HG02798 (cell line): ENCODE results near the gene KCNE2.
"Not testable (repeated sequence)": the region's sequence is repeated elsewhere in the genome, so short reads cannot be mapped to it uniquely, and the experiment has no call there.

Source experiments
- ATAC-seq: cut with Tn5 transposase; IDR thresholded peaks from one replicate; pipeline ENCODE4 v1.9.1; 2021; ENCODE audit warnings: mild to moderate bottlenecking; ENCODE audit not compliant: unreplicated experiment, poor library complexity

Gene KCNE2

GRCh38 chr21:34352556-34352955 is 11.2 kb upstream of the KCNE2 start:
- no peak for ATAC-seq

- ATAC-seq = no peak
These were observed 10.6 kb upstream of the KCNE2 start for GRCh38 chr21:34353182-34353581.

DNA sequence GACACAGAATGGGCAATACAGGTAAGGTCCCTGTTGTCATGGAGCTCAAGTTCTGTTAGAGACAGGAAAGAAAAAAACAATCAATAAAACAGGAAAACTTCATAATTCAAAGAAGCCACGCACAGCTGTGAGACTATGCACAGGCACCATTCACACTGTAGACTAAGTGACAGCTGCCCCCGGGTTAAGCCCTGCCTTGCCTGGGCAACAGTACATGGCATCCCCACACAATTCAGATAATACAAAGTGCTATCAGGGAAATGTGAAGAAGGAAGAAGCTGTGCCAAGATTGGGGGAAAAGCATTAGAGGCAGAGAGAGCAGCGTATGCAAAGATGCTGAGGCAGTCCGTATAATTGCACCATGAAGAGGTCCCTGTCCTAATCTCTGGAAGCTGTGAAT is 9.0 kb upstream of the KCNE2 start:
- no peak for ATAC-seq

DNA sequence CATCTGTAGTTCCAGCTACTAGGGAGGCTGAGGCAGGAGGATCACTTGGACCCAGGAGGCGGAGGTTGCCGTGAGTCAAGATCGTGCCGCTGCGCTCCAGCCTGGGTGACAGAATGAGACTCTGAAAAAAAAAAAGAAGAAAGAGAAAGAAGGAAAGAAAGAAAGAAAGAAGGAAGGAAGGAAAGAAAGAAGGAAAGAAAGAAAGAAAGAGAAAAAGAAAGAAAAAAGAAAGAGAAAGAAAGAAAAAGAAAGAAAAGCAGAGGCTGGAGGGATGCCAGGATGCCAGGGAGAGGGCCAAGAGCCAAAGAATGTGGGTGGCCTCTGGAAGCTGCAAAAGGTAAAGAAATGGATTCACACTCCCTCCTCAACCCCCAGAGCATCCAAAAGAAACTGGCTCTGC is 8.2 kb upstream of the KCNE2 start:
- no peak for ATAC-seq

DNA sequence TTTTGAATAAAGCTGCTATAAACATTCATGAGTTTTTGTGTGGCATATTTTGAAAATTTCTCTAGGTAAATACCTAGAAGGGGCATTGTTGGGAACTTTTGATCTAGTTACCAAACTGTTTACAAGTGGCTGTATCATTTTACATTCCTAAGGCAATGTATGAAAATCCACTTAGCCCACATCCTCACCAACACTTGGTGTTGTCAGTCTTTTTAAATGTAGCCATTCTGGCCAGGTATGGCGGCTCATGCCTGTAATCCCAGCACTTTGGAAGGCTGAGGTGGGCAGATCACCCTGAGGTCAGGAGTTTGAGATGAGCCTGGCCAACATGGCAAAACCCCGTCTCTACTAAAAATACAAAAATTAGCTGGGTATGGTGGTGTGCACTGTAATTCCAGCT is 5.9 kb upstream of the KCNE2 start:
- no peak for ATAC-seq

- no peak for ATAC-seq
These were observed 4.9 kb upstream of the KCNE2 start for GRCh38 chr21:34358866-34359265.

DNA sequence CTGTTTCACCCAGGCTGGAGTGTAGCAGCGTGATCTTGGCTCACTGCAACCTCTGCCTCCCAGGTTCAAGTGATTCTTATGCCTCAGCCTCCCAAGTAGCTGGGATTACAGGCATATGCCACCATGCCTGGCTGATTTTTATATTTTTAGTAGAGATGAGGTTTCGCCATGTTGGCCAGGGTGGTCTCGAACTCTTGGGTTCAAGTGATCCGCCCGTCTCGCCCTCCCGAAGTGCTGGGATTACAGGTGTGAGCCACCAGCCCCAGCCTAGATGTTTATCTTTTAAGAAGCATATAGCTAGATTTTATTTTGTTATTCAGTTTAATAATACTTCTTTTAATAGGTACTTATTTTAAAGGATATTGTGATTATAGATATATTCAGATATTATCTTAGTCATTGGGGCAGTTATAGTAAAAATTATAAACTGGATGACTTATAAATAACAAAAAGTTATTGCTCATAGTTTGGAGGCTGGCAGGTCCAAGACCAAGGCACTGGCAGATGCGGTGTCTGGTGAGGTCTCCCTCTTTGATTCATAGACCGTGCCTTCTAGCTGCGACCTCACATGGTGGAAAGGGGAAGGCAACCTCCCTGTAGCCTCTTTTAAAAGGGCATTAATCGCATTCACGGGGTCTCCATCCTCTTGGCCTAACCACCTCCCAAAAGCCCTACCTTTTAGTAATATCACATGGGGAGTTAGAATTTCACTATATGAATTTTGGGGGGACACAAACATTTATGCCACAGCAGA is 3.1 kb upstream of the KCNE2 start:
- ATAC-seq = no peak

- no peak for ATAC-seq
These were observed 1.7 kb upstream of the KCNE2 start for GRCh38 chr21:34362136-34362444.

DNA sequence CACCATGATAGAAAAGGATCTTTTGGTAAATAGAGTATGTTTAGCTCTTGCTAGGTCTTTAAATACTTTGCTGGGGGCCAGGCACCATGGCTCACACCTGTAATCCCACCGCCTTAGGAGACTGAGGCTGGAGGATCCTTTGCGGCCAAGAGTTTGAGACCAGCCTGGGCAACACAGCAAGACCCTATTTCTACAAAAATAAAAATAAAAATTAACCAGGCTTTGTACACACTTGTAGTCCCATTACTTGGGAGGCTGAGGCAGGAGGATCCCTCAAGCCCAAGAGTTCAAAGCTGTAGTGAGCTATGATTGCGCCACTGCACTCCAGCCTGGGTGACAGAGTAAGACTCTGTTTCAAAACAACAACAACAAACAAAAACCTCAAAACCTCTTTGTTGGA is 1.1 kb upstream of the KCNE2 start:
- no peak for ATAC-seq

GRCh38 chr21:34364921-34365320 is 1.1 kb downstream of the KCNE2 start:
- no peak for ATAC-seq

DNA sequence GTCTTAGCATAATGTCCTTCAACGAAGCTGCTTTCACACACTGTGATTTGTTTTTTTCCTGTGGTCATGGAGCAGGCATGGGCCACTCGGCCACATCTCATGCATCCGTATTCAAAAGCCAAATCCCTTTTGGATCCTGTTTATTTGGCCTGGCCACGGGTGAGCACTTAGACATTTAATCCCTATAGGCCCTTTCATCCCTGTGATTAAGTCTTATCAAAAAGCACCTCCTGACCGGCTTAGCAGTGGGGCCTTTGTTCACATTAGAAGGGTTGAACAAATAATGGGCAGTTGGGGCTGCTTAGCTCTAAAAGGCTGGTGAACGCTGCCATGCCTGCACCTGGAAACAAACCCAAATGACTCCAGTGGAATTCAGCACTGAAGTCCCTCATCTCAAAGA is 2.0 kb downstream of the KCNE2 start:
- ATAC-seq = no peak

DNA sequence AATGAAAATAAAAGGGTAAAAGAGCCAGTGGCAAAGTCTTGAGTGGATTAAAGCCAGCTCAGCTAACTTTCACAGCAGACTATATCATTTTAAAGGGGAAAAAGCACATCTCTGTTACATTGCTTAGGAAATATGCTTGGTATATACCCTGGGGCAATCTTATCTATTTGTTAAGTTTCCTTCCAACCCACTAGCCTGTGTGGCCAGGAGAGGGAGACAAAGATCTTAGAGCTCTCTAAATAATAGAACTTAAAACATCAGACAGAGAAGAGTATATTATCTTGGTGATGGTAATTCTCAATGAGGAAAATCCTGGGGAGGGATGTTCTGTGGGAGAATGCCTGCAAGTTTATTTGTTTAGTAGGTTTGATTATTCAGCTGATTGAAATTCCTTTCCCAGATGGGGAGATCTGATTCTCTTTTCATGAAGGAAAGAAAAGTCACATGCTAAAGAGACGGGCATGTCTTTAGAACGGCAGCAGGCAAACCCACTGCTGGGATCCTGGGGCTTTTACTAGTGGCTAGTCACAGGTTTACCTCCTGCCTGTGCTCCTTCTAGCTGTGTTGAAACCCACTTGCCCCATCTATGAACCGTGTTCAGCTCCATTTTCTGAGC is 3.6 kb downstream of the KCNE2 start:
- no peak for ATAC-seq

GRCh38 chr21:34369741-34370140 is 5.9 kb downstream of the KCNE2 start:
- no peak for ATAC-seq

GRCh38 chr21:34372321-34372720 is 8.5 kb downstream of the KCNE2 start:
- no peak for ATAC-seq

DNA sequence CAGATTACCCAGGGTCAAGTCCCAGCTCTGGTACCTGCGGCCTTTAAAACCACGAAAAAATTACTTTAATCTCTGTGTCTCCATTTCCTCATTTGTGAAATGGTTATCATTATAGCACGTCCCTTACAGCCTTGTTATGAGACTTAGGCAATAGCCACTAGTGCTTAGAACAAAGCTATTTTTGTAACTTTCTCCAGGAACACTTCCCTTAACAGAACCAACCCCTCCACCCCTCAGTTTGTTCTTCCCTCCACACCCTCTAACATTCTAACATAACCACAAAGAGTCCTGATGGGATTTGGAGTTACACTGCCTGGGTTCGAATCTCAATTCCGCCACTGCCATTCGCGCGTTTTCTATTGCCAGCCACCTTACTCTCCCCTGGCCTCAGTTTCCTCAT is 10.7 kb downstream of the KCNE2 start:
- not testable (repeated sequence) for ATAC-seq

DNA sequence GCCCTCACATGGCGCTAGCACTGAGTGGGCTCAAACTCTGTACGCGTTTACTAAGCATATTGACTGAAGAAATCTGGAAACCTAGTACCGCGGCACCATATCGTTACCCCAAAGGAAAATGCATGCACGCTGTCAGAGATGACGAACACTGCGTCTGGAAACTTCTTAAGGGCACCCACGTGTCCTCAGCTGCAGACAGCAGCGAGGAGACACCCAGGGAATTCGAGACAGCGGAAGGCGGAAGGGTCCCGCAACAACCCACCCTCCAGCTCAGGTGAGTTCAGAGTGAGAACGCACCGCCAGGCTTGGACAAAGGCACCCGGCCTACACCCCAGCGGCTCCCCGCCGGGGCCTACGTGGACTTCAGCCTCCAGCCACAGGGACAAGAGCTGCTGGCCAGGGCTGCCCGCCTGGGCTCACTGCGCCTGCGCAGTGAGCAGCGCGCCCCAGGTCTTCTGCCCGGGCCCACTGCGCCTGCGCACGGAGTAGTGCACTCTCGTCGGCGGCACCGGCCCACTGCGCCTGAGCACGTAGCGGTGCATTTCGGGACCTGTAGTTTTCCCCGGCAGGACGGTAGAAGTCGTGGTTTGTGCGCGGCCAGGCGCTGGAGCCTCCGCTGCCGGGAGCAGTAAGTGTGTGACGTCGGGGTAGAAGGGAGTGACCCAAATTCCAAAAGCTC is 11.3 kb downstream of the KCNE2 start, which contains the start of gene SMIM11:
SMIM11 (plus strand) TSS at position 568 of the 679 bp plus-strand sequence. CDS start 3,998 bp downstream, outside the sequence.
- ATAC-seq = peak; percentile 94

GRCh38 chr21:34375619-34375972 is 11.8 kb downstream of the KCNE2 start:
- peak; percentile 75 for ATAC-seq

DNA sequence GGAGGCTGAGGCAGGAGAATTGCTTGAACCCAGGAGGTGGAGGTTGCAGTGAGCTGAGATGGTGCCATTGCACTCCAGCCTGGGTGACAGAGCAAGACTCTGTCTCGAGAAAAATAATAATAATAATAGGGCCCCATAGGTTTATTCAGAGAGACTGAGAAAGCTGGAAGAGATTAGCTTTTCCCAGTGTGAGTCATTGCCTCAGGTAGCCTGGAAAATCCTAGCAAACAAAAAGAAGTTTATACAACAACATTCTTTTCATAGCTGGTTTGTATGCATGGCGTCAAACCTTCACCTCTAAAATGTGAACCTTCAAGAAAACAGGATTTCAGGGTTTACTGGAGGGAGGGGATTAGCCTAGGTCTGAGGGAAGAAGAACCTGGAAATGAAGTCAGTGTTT is 19.3 kb downstream of the KCNE2 start:
- not testable (repeated sequence) for ATAC-seq

GRCh38 chr21:34383724-34384415 is 20.1 kb downstream of the KCNE2 start:
- peak; percentile 93 for ATAC-seq

GRCh38 chr21:34400522-34400921 is 36.7 kb downstream of the KCNE2 start:
- ATAC-seq = not testable (repeated sequence)

DNA sequence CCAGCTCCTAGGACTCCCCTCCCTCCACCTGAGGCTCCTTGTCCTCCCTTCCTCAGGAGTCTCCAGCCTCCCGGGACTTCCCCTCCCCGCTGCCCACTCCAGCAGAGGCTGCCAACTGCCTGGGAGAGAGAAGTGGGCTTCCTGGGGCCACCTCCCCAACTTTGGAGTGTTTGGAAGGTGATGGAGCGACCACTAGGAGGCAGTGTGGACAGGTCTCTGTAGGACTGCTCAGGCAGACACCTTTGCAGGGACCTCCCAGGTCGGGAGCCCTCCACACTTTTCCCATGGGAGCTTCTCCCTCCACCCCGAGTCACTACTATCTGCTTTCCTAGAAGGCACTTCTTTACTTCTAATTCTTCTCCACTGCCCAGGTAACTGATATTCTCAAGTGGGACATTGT is 40.9 kb downstream of the KCNE2 start:
- ATAC-seq = not testable (repeated sequence)
